ENCODE data around the gene ZBTB44.
"Not testable (repeated sequence)": the region's sequence is repeated elsewhere in the genome, so short reads cannot be mapped to it uniquely, and the experiment has no call there.

- not testable (repeated sequence) for TF ChIP-seq CTCF (conservative IDR thresholded peaks at IDR 0.05); EZH2 (IDR thresholded peaks at IDR 0.05; ENCODE audit: low read depth)
Measured at GRCh38 chr11:130233888-130234287, 80.8 kb downstream of the ZBTB44 start.

Data from PC-9 (cell line).